Measurements from ENCODE around the gene DGKI.

DNA sequence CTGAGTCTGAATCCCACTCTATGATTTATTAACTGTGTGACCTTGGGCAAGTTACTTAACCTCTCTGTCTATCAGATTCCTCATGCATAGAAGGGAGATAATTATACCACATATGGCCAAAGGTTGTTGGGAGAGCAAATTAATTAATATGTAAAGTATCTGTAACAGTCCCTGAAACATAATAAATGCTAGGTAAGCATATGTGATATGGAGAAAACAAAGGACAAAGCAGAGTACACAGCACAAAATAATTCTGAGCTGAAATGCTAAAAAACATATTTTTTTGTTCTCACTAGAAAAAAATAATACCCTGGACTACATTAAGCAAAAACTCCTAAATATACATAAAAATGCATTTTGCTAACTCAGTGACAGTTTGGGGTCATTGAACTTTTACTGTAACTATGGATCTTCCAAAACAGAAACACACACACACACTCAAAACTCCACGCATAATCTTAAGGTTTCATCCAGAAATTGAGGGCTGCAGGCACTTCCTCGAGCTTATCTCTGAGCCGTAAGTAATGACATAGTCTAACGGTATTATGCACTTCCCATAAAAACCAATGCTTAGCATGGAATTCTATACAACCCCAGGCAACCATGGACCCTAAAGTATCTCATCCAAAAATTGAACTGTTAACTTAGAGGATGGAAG lies 301.6 kb downstream of the DGKI start:
- TF ChIP-seq, protein P1, sequence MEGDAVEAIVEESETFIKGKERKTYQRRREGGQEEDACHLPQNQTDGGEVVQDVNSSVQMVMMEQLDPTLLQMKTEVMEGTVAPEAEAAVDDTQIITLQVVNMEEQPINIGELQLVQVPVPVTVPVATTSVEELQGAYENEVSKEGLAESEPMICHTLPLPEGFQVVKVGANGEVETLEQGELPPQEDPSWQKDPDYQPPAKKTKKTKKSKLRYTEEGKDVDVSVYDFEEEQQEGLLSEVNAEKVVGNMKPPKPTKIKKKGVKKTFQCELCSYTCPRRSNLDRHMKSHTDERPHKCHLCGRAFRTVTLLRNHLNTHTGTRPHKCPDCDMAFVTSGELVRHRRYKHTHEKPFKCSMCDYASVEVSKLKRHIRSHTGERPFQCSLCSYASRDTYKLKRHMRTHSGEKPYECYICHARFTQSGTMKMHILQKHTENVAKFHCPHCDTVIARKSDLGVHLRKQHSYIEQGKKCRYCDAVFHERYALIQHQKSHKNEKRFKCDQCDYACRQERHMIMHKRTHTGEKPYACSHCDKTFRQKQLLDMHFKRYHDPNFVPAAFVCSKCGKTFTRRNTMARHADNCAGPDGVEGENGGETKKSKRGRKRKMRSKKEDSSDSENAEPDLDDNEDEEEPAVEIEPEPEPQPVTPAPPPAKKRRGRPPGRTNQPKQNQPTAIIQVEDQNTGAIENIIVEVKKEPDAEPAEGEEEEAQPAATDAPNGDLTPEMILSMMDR (IDR thresholded peaks at IDR 0.05), result no peak
- no peak for TF ChIP-seq POLR2A (IDR thresholded peaks at IDR 0.05)
